Type B pancreatic cell (in vitro differentiated cells): Measurements from ENCODE around the gene SPATA1. TPM values are rescaled to one million over a fixed set of nuclear protein-coding genes. Genes with fewer than 3 reads are reported as not detected.

Experiments used
- DNase-seq: peaks from one replicate; pipeline ENCODE4 v3.0.0; 2021; ENCODE audit warnings: mixed read lengths; ENCODE audit not compliant: unreplicated experiment; ENCODE audit errors: extremely low spot score
- H3K27ac Mint-ChIP-seq: 2 replicates; pipeline ENCODE4 v1.8.0; 2021; ENCODE audit warnings: mild to moderate bottlenecking, mixed read lengths
- H3K27me3 Mint-ChIP-seq: 2 replicates; pipeline ENCODE4 v1.8.0; 2021; ENCODE audit warnings: mixed read lengths
- H3K36me3 Mint-ChIP-seq: 2 replicates; pipeline ENCODE4 v1.8.0; 2021; ENCODE audit warnings: mixed read lengths
- H3K4me1 Mint-ChIP-seq: one replicate; pipeline ENCODE4 v1.8.0; 2021; ENCODE audit warnings: mixed read lengths; ENCODE audit not compliant: unreplicated experiment
- H3K4me3 Mint-ChIP-seq: 2 replicates; pipeline ENCODE4 v1.8.0; 2021; ENCODE audit warnings: mild to moderate bottlenecking, mixed read lengths
- H3K9me3 Mint-ChIP-seq: 2 replicates; pipeline ENCODE4 v1.8.0; 2021; ENCODE audit warnings: mixed read lengths
- CTCF ChIP-seq: fragments of 200-600 bp; sonication (generic); conservative IDR thresholded peaks from 2 replicates; pipeline ENCODE4 v1.5.0; 2021; ENCODE audit warnings: antibody characterized with exemption, mild to moderate bottlenecking
- total RNA-seq: library from RNA; stranded (reverse); gene quantifications from 2 replicates; pipeline ENCODE4 v1.2.1, GENCODE V29; 2021; ENCODE audit warnings: low replicate concordance

The SPATA1 gene
- total RNA-seq, 1 donor from 2014 or later: 1.8 TPM

DNA sequence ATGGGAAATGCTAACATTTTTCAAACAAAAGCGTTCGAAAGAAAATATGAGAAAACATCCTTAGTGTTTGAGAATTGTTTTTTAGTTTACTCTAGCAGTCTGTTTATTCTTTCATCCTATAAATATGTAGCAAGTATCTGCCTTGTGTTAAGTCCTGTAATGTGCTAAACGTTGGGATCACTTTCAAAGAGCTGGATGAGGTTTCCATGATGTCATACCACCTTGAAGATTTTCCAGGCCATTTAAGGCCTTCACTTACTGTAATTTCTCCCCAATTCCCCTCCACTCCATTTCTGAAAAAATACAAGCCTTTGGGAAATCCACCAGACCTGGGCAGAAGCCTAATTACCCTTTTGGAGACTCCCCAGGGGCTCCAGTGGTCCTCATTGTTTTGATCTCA, 92.2 kb downstream of the SPATA1 start:
- no peak for TF ChIP-seq CTCF
- Mint-ChIP-seq H3K4me1 (peaks cover 13% of the 10 kb centered on the region), H3K9me3 (no peaks in the 10 kb centered on the region), H3K4me3 (no peak overlapping the region), H3K36me3 (no peaks in the 10 kb centered on the region), H3K27ac (no peak overlapping the region), H3K27me3 (no peaks in the 10 kb centered on the region)
- no peak for DNase-seq

GRCh38 chr1:84598846-84599741, 92.9 kb downstream of the SPATA1 start:
- Mint-ChIP-seq H3K36me3 (no peaks in the 10 kb centered on the region), H3K4me1 (peaks cover 13% of the 10 kb centered on the region), H3K27me3 (no peaks in the 10 kb centered on the region), H3K9me3 (no peaks in the 10 kb centered on the region), H3K27ac (no peak overlapping the region), H3K4me3 (no peak overlapping the region)
- TF ChIP-seq CTCF: no peak
- no peak for DNase-seq

DNA sequence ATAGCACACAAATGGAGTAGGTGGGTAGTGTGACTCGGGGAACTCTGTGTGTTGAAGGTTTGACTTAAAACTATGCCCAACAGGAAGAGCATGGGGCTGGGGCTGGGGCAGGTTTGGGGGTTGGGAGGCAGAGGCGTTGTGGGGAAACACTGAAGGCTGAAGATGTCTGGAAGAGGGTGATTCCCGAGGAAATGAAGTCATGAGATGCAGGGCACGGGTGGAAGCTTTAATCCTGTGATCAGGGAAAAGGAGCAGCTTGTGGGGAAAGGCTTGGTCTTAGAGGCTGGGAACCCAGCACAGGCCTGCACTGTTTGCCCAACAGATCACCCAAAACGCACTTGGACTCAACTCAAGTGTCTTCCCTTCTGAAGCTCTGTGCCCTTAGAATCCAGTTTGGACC, 94.6 kb downstream of the SPATA1 start:
- Mint-ChIP-seq H3K4me1 (peaks cover 13% of the 10 kb centered on the region), H3K4me3 (no peak overlapping the region)

DNA sequence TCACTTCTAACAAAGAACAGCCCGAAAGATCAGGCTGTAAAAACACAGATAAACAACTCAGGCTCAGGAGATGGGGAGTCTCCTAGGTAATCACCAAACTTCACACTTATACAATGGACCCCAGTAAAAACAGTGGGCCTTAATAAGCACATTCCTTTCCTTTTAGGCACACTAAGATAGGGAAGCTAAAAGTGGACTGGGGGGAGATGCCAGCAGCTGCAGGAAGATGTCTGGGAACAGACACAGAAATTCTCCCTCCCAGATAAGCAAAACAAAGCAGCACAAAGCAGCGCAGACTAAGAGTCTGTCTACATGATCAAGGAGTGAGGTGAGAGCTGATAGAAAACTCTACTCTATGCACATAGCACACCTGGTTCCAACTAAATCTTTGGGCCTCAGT, 97.0 kb downstream of the SPATA1 start:
- no peak for DNase-seq
- no peaks in the 10 kb centered on the region for H3K27me3 Mint-ChIP-seq
- peaks cover 19% of the 10 kb centered on the region for H3K9me3 Mint-ChIP-seq
- H3K4me1 Mint-ChIP-seq: peaks cover 12% of the 10 kb centered on the region
- no peak for TF ChIP-seq CTCF
- H3K36me3 Mint-ChIP-seq: peaks cover 8% of the 10 kb centered on the region
- no peak overlapping the region for H3K4me3 Mint-ChIP-seq
- H3K27ac Mint-ChIP-seq: no peak overlapping the region

More for the DNA sequence above, 94.6 kb downstream of the SPATA1 start:
- H3K9me3 Mint-ChIP-seq: peaks cover 12% of the 10 kb centered on the region
- H3K36me3 Mint-ChIP-seq: peaks cover 5% of the 10 kb centered on the region
- TF ChIP-seq CTCF: no peak
- H3K27ac Mint-ChIP-seq: no peak overlapping the region
- no peaks in the 10 kb centered on the region for H3K27me3 Mint-ChIP-seq
- DNase-seq: no peak

DNA sequence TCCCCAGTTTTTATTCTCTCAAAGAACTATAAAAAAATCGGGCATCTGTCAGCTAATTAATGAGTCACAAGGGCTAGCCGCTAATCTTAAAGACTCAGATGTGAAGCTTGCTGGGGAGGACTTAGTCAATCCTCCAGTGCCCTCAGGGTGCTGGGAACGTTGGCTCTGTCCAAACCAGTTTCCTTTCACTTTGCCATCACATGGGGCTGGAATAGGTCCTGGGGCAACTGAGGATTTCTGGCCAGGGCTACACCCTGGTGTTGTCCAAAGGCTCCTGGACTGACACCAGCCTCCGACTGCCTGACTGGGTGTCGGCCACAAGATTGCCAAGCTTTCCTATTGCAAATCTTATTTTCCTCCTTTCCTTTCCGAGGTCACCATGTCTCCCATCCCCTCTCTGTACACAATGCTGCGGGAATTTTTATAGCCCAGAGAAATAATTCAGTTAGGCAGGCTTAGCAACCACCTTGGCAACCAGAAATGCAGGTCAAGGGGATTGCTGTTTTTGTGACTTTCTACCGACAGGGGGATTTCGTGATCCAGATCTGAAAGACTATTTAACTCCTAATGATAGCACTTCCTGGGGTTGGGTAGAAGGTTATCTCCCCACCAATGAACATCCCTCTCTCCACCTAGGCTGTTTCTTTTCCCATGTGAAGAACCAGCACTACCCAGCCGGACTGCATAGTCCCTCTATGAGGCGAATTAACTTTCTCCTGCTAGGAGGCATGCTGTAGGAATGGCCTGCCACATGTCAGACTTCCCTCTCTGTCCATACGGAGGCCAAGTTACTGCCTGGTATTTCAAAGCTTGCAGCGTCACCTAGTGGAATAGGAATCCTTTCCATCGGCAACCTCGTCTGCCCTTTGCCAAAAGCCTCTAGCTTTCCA, 98.0 kb downstream of the SPATA1 start:
- no peak overlapping the region for H3K27ac Mint-ChIP-seq
- no peaks in the 10 kb centered on the region for H3K27me3 Mint-ChIP-seq
- H3K36me3 Mint-ChIP-seq: peaks cover 8% of the 10 kb centered on the region
- H3K4me1 Mint-ChIP-seq: peaks cover 3% of the 10 kb centered on the region
- no peak for DNase-seq
- no peak for TF ChIP-seq CTCF
- H3K4me3 Mint-ChIP-seq: no peak overlapping the region
- peaks cover 19% of the 10 kb centered on the region for H3K9me3 Mint-ChIP-seq
